ENCODE results near the gene ATP8B1. TPM values are rescaled to one million over a fixed set of nuclear protein-coding genes. Genes with fewer than 3 reads are reported as not detected.

Gene ATP8B1
- total and polyA plus RNA-seq, 2 of the 8 experiments (the other 6 are each of a cell fraction or from before 2014, with no cell fraction given), result 1.1 to 4.6 TPM

DNA sequence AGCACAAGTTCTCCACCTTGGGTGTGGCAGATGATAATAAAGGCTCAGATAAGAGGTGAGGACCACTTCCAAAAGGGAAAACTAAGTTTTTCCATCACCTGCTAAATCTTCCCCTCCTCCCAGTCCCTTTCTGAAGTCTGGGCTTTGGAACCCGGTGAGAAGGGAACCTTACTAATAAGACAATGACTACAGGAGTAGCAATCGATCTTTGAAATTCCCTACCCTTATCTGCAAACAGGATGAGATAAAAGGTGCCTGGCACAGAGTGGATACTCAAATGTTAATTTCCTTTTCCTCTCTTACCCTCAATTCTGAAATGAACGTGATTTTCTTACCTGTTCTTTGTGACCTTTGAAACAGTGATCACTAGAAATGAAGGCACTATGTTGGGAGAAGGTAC is 111.8 kb downstream of the ATP8B1 start:
- CTCF ChIA-PET (ENCODE audit: partially characterized antibody), result no interaction called here
- H2BK5ac ChIP-seq (ENCODE audit: low read depth, low read length), result no peak overlapping the region
- no peaks in the 10 kb centered on the region for H3K27me3 ChIP-seq (replicated peaks in 1 of 4; ENCODE audit: control insufficient read depth in 3 of 4, extremely low read depth in 1 of 4, insufficient read depth in 3 of 4, low read length in 3 of 4)
- no peak for FAIRE-seq
- no peaks in the 10 kb centered on the region for H3K36me3 ChIP-seq (ENCODE audit: control insufficient read depth in 2 of 4, insufficient read depth in 4 of 4, low read length in 3 of 4)
- H2AK5ac ChIP-seq (ENCODE audit: low read depth, low read length), result no peak overlapping the region
- no peak overlapping the region for H4K5ac ChIP-seq (ENCODE audit: insufficient read length, low read depth, low read length)
- no peak overlapping the region for H2BK120ac ChIP-seq (replicated peaks; ENCODE audit: low read depth, low read length)
- H3K4me2 ChIP-seq (ENCODE audit: insufficient read depth in 1 of 2, low read depth in 2 of 2, low read length in 2 of 2), result no peak overlapping the region
- H2BK15ac ChIP-seq (ENCODE audit: low read length), result no peak overlapping the region
- H3K27ac ChIP-seq (ENCODE audit: low read depth, low read length), result no peak overlapping the region
- H2BK20ac ChIP-seq (ENCODE audit: low read length), result no peak overlapping the region
- no peak overlapping the region for H3K4ac ChIP-seq (replicated peaks; ENCODE audit: insufficient read length, low read depth, low read length)
- peaks cover 3% of the 10 kb centered on the region; the same call in 1 of the 2 replicates for H3K79me1 ChIP-seq (ENCODE audit: low read depth, low read length)
- no peak overlapping the region for H3K18ac ChIP-seq (ENCODE audit: extremely low read depth, low read length)
- H3K4me3 ChIP-seq (ENCODE audit: extremely low read depth in 1 of 4, insufficient read depth in 2 of 4, low read depth in 3 of 4, low read length in 4 of 4), result no peak overlapping the region
- H3K23me2 ChIP-seq (ENCODE audit: low read depth, low read length), result no peaks in the 10 kb centered on the region
- no peak overlapping the region for H3K14ac ChIP-seq (ENCODE audit: insufficient read length)
- no peak for DNase-seq (ENCODE audit: low read depth in 1 of 2, low spot score in 2 of 2)
- POLR2A ChIA-PET (ENCODE audit: partially characterized antibody), result no interaction called here
- WGBS, 2 experiments (ENCODE audit: extremely low coverage in 1 of 2, insufficient coverage in 1 of 2, insufficient read length in 1 of 2, insufficient replicate concordance in 2 of 2, low coverage in 1 of 2, low lambda C conversion rate in 2 of 2, missing lambda C conversion rate in 1 of 2), result 93% methylated on average over 3 of the region's 3 CpGs; no CpG with 5 or more reads in 1 of the 2 experiments
- H3K9me3 ChIP-seq (ENCODE audit: insufficient read depth in 2 of 2, low read depth in 1 of 2, low read length in 1 of 2), result no peaks in the 10 kb centered on the region
- no peak overlapping the region for H3K23ac ChIP-seq (ENCODE audit: insufficient read length)
- H3K9ac ChIP-seq (replicated peaks in 1 of 4; ENCODE audit: extremely low read depth in 1 of 4, low read depth in 3 of 4, low read length in 3 of 4), result no peak overlapping the region
- no peak overlapping the region for H3K56ac ChIP-seq (replicated peaks; ENCODE audit: insufficient read length, low read depth, low read length)
- H4K91ac ChIP-seq (replicated peaks; ENCODE audit: insufficient read length, low read length), result no peak overlapping the region
- peaks cover 0 to 5% (median 0%) of the 10 kb centered on the region in 4 experiments; a peak in 1 of 7 replicates for H3K4me1 ChIP-seq (replicated peaks in 1 of 4; ENCODE audit: control insufficient read depth in 3 of 4, insufficient read depth in 4 of 4, low read length in 3 of 4)
- no peaks in the 10 kb centered on the region for H4K20me1 ChIP-seq (replicated peaks in 1 of 2; ENCODE audit: control insufficient read depth in 1 of 2, insufficient read depth in 2 of 2, low read length in 2 of 2)
- no peaks in the 10 kb centered on the region for H3K79me2 ChIP-seq (ENCODE audit: control insufficient read depth in 1 of 2, insufficient read depth in 2 of 2, low read length in 2 of 2)
- no peak overlapping the region for H2BK12ac ChIP-seq (ENCODE audit: low read depth, low read length)
- H4K8ac ChIP-seq (ENCODE audit: extremely low read depth, insufficient read depth, low read length), result no peak overlapping the region
- no peak overlapping the region for H2AFZ ChIP-seq (ENCODE audit: low read length)
- TF ChIP-seq EP300 (IDR thresholded peaks at IDR 0.05; ENCODE audit: borderline replicate concordance in 1 of 2, low read depth in 2 of 2, low read length in 2 of 2), result no peak
- no peak for TF ChIP-seq SUZ12 (IDR thresholded peaks at IDR 0.05; ENCODE audit: low read length)
- TF ChIP-seq SIX5 (IDR thresholded peaks at IDR 0.05; ENCODE audit: low read depth, low read length), result no peak
- TF ChIP-seq CBX8 (IDR thresholded peaks at IDR 0.05; ENCODE audit: borderline replicate concordance, low read depth, low read length), result no peak
- TF ChIP-seq, protein P1, sequence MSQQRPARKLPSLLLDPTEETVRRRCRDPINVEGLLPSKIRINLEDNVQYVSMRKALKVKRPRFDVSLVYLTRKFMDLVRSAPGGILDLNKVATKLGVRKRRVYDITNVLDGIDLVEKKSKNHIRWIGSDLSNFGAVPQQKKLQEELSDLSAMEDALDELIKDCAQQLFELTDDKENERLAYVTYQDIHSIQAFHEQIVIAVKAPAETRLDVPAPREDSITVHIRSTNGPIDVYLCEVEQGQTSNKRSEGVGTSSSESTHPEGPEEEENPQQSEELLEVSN (IDR thresholded peaks at IDR 0.05), result no peak
- TF ChIP-seq YY1 (IDR thresholded peaks at IDR 0.05; ENCODE audit: low read depth, low read length), result no peak
- TF ChIP-seq POLR2A (IDR thresholded peaks at IDR 0.05; ENCODE audit: control extremely low read depth in 1 of 2, low read depth in 2 of 2, low read length in 2 of 2), result no peak
- TF ChIP-seq FOSL1 (IDR thresholded peaks at IDR 0.05; ENCODE audit: insufficient read depth, low read depth, low read length), result no peak
- TF ChIP-seq EGR1 (IDR thresholded peaks at IDR 0.05; ENCODE audit: borderline replicate concordance, low read depth, low read length), result no peak
- no peak for TF ChIP-seq HDAC2 (IDR thresholded peaks at IDR 0.05; ENCODE audit: borderline replicate concordance in 1 of 2, low read depth in 2 of 2, low read length in 2 of 2)
- TF ChIP-seq TCF12 (IDR thresholded peaks at IDR 0.05; ENCODE audit: low read depth, low read length), result no peak
- TF ChIP-seq ZNF274 (IDR thresholded peaks at IDR 0.05; ENCODE audit: borderline replicate concordance, extremely low read depth, low read length), result no peak
- no peak for TF ChIP-seq BCL11A (IDR thresholded peaks at IDR 0.05; ENCODE audit: low read depth in 2 of 2, low read length in 2 of 2)
- no peak for TF ChIP-seq BRCA1 (IDR thresholded peaks at IDR 0.05; ENCODE audit: low read depth, low read length)
- TF ChIP-seq KDM4A (IDR thresholded peaks at IDR 0.05; ENCODE audit: low read depth, low read length, severe bottlenecking), result no peak

Data from H1 (cell line).